Right atrium auricular region (tissue), 2 donors: ENCODE data around the gene ACTA1. TPM values are rescaled to one million over a fixed set of nuclear protein-coding genes. Genes with fewer than 3 reads are reported as not detected.
"Not testable (repeated sequence)": the region's sequence is repeated elsewhere in the genome, so short reads cannot be mapped to it uniquely, and the experiment has no call there.

Source experiments
- DNase-seq: peaks from one replicate; pipeline ENCODE4 v3.0.0-alpha.2; 2019; ENCODE audit warnings: low spot score
- H3K27ac ChIP-seq, 2 donors: fragments of 200-600 bp; sonication (generic); 1 replicate in 1 of 2; 2 replicates in 1 of 2; pipeline ENCODE4 v1.5.1; 2016 to 2019
- H3K27me3 ChIP-seq, 2 donors: fragments of 200-600 bp; sonication (generic); one replicate each; pipeline versions ENCODE4 v1.5.1 to v1.6.0; 2017 to 2019
- H3K36me3 ChIP-seq: fragments of 200-600 bp; sonication (generic); one replicate; pipeline ENCODE4 v1.5.1; 2016
- H3K4me1 ChIP-seq, 2 donors: fragments of 200-600 bp; sonication (generic); one replicate each; pipeline versions ENCODE4 v1.5.1 to v1.6.0; 2017 to 2019
- H3K4me3 ChIP-seq, 2 donors: fragments of 200-600 bp; sonication (generic); 1 replicate in 1 of 2; 2 replicates in 1 of 2; pipeline ENCODE4 v1.5.1; 2017 to 2019; ENCODE audit warnings: mild to moderate bottlenecking in 1 of 2, moderate library complexity in 1 of 2
- H3K9me3 ChIP-seq, 2 donors: fragments of 200-600 bp; sonication (generic); one replicate each; pipeline ENCODE4 v1.5.1; 2019
- CTCF ChIP-seq, 2 donors: fragments of 200-600 bp; sonication (generic); IDR thresholded peaks; one replicate each; pipeline ENCODE4 v1.5.1; 2019; ENCODE audit warnings: antibody characterized with exemption in 2 of 2
- total RNA-seq, 2 donors: library from RNA; depleted of rRNA; stranded (reverse); fragments of >200 nt; gene quantifications; one replicate each; pipeline ENCODE4 v1.1.0, GENCODE V29; 2016

Gene ACTA1
- total RNA-seq, 2 donors from 2014 or later = 422 to 3,527 TPM

GRCh38 chr1:229428256-229428655, 5.6 kb downstream of the ACTA1 start:
- peaks cover 0 to 27% of the 10 kb centered on the region in 2 donors for H3K4me1 ChIP-seq
- TF ChIP-seq CTCF (IDR thresholded peaks at IDR 0.05) = no peak
- no peak for DNase-seq
- peaks cover 0 to 7% of the 10 kb centered on the region in 2 donors for H3K9me3 ChIP-seq
- H3K36me3 ChIP-seq = no peaks in the 10 kb centered on the region
- no peak overlapping the region for H3K4me3 ChIP-seq
- no peak overlapping the region for H3K27ac ChIP-seq
- peaks cover 16 to 24% of the 10 kb centered on the region in 2 donors for H3K27me3 ChIP-seq

- Histone ChIP-seq H3K27ac (no peak overlapping the region), H3K4me3 (no peak overlapping the region), H3K4me1 (peaks cover 0 to 21% of the 10 kb centered on the region in 2 donors), H3K27me3 (peaks cover 12 to 18% of the 10 kb centered on the region in 2 donors), H3K9me3 (peaks cover 0 to 7% of the 10 kb centered on the region in 2 donors), H3K36me3 (no peaks in the 10 kb centered on the region)
- no peak for TF ChIP-seq CTCF (IDR thresholded peaks at IDR 0.05)
- no peak for DNase-seq
Observed at GRCh38 chr1:229427572-229427971, 6.3 kb downstream of the ACTA1 start.

GRCh38 chr1:229425564-229426159, 8.2 kb downstream of the ACTA1 start:
- TF ChIP-seq CTCF (IDR thresholded peaks at IDR 0.05) = no peak
- H3K27ac ChIP-seq = no peak overlapping the region
- no peak overlapping the region for H3K4me3 ChIP-seq
- H3K36me3 ChIP-seq = no peaks in the 10 kb centered on the region
- no peak for DNase-seq
- peaks cover 0 to 2% of the 10 kb centered on the region in 2 donors for H3K4me1 ChIP-seq
- no peaks in the 10 kb centered on the region for H3K27me3 ChIP-seq
- peaks cover 0 to 7% of the 10 kb centered on the region in 2 donors for H3K9me3 ChIP-seq

- TF ChIP-seq CTCF (IDR thresholded peaks at IDR 0.05) = no peak
- H3K36me3 ChIP-seq = no peaks in the 10 kb centered on the region
- no peak overlapping the region for H3K4me3 ChIP-seq
- no peak overlapping the region for H3K27ac ChIP-seq
- no peaks in the 10 kb centered on the region for H3K4me1 ChIP-seq
- peaks cover 0 to 7% of the 10 kb centered on the region in 2 donors for H3K9me3 ChIP-seq
- no peaks in the 10 kb centered on the region for H3K27me3 ChIP-seq
- DNase-seq = no peak
Observed at GRCh38 chr1:229420765-229421164, 13.1 kb downstream of the ACTA1 start.

GRCh38 chr1:229420224-229420623, 13.7 kb downstream of the ACTA1 start:
- DNase-seq = no peak
- TF ChIP-seq CTCF (IDR thresholded peaks at IDR 0.05) = no peak
- Histone ChIP-seq H3K27me3 (no peaks in the 10 kb centered on the region), H3K9me3 (peaks cover 0 to 7% of the 10 kb centered on the region in 2 donors), H3K4me1 (no peaks in the 10 kb centered on the region), H3K4me3 (no peak overlapping the region), H3K27ac (no peak overlapping the region), H3K36me3 (no peaks in the 10 kb centered on the region)

GRCh38 chr1:229418586-229418985, 15.3 kb downstream of the ACTA1 start:
- not testable (repeated sequence) for H3K27ac ChIP-seq, H3K27me3 ChIP-seq, H3K36me3 ChIP-seq, H3K4me1 ChIP-seq, DNase-seq, H3K9me3 ChIP-seq, H3K4me3 ChIP-seq

GRCh38 chr1:229412810-229413209, 21.1 kb downstream of the ACTA1 start:
- not testable (repeated sequence) for H3K27ac ChIP-seq

More at GRCh38 chr1:229412810-229413209, 21.1 kb downstream of the ACTA1 start:
- not testable (repeated sequence) for DNase-seq, H3K36me3 ChIP-seq, H3K9me3 ChIP-seq, H3K4me3 ChIP-seq, H3K27me3 ChIP-seq
- H3K4me1 ChIP-seq = peaks cover 0 to 43% of the 10 kb centered on the region in 2 donors
